Measurements from ENCODE around the gene SDK1. TPM values are rescaled to one million over a fixed set of nuclear protein-coding genes. Genes with fewer than 3 reads are reported as not detected.

The SDK1 gene
- total and polyA plus RNA-seq, 2 of the 8 experiments (the other 6 are each of a cell fraction or from before 2014, with no cell fraction given): 3.3 to 7.2 TPM

GRCh38 chr7:4157651-4158050 lies 856.6 kb downstream of the SDK1 start:
- WGBS, 2 experiments (ENCODE audit: extremely low coverage in 1 of 2, insufficient coverage in 1 of 2, insufficient read length in 1 of 2, insufficient replicate concordance in 2 of 2, low coverage in 1 of 2, low lambda C conversion rate in 2 of 2, missing lambda C conversion rate in 1 of 2): 95% methylated on average over 7 of the region's 10 CpGs; no CpG with 5 or more reads in 1 of the 2 experiments
- CTCF ChIA-PET (ENCODE audit: partially characterized antibody): interaction anchor here (0.9 to 1.0 kb wide), 2 partner anchors 21 to 24 kb away, joined by 3 read pairs; no protein-coding TSS in a partner anchor
- H3K27me3 ChIP-seq (replicated peaks in 1 of 4; ENCODE audit: control insufficient read depth in 3 of 4, extremely low read depth in 1 of 4, insufficient read depth in 3 of 4, low read length in 3 of 4): no peaks in the 10 kb centered on the region
- no peak for TF ChIP-seq ATF2 (IDR thresholded peaks at IDR 0.05; ENCODE audit: low read length)
- TF ChIP-seq ZNF274 (IDR thresholded peaks at IDR 0.05; ENCODE audit: borderline replicate concordance, extremely low read depth, low read length): no peak
- TF ChIP-seq NANOG (IDR thresholded peaks at IDR 0.05; ENCODE audit: insufficient read depth, low read depth, low read length, poor library complexity, severe bottlenecking): no peak
- no peak for TF ChIP-seq GABPA (IDR thresholded peaks at IDR 0.05; ENCODE audit: borderline replicate concordance, insufficient read depth, low read length)
- TF ChIP-seq SRF (IDR thresholded peaks at IDR 0.05; ENCODE audit: low read depth, low read length): no peak
- no peak for TF ChIP-seq KDM1A (IDR thresholded peaks at IDR 0.05; ENCODE audit: borderline replicate concordance, low read length)
- TF ChIP-seq GTF2F1 (IDR thresholded peaks at IDR 0.05; ENCODE audit: borderline replicate concordance, low read depth, low read length): no peak
- no peak for TF ChIP-seq RNF2 (IDR thresholded peaks at IDR 0.05; ENCODE audit: borderline replicate concordance, low read depth, low read length, missing control alignments, poor library complexity, severe bottlenecking)
- no peak for TF ChIP-seq HDAC2 (IDR thresholded peaks at IDR 0.05; ENCODE audit: borderline replicate concordance in 1 of 2, low read depth in 2 of 2, low read length in 2 of 2)
- no peak for TF ChIP-seq EP300 (IDR thresholded peaks at IDR 0.05; ENCODE audit: borderline replicate concordance in 1 of 2, low read depth in 2 of 2, low read length in 2 of 2)
- TF ChIP-seq CBX8 (IDR thresholded peaks at IDR 0.05; ENCODE audit: borderline replicate concordance, low read depth, low read length): no peak

More at GRCh38 chr7:4157651-4158050, 856.6 kb downstream of the SDK1 start:
- H4K5ac ChIP-seq (ENCODE audit: insufficient read length, low read depth, low read length): no peak overlapping the region
- DNase-seq (ENCODE audit: low read depth in 1 of 2, low spot score in 2 of 2) (no peak), FAIRE-seq (no peak)
- H3K9ac ChIP-seq (replicated peaks in 1 of 4; ENCODE audit: extremely low read depth in 1 of 4, low read depth in 3 of 4, low read length in 3 of 4): no peak overlapping the region
- H2AFZ ChIP-seq (ENCODE audit: low read length): no peak overlapping the region
- no peak overlapping the region for H3K4ac ChIP-seq (replicated peaks; ENCODE audit: insufficient read length, low read depth, low read length)
- no peaks in the 10 kb centered on the region for H3K79me2 ChIP-seq (ENCODE audit: control insufficient read depth in 1 of 2, insufficient read depth in 2 of 2, low read length in 2 of 2)
- H3K56ac ChIP-seq (replicated peaks; ENCODE audit: insufficient read length, low read depth, low read length): no peak overlapping the region
- H3K23ac ChIP-seq (ENCODE audit: insufficient read length): no peak overlapping the region
- no peak overlapping the region for H2BK15ac ChIP-seq (ENCODE audit: low read length)
- H3K4me1 ChIP-seq (replicated peaks in 1 of 4; ENCODE audit: control insufficient read depth in 3 of 4, insufficient read depth in 4 of 4, low read length in 3 of 4): no peaks in the 10 kb centered on the region; a peak in 1 of 7 replicates
- H2BK120ac ChIP-seq (replicated peaks; ENCODE audit: low read depth, low read length): no peak overlapping the region
- H3K27ac ChIP-seq (ENCODE audit: low read depth, low read length): no peak overlapping the region
- no peak overlapping the region for H4K8ac ChIP-seq (ENCODE audit: extremely low read depth, insufficient read depth, low read length)
- H2BK12ac ChIP-seq (ENCODE audit: low read depth, low read length): no peak overlapping the region
- no peak overlapping the region for H2BK5ac ChIP-seq (ENCODE audit: low read depth, low read length)
- H3K18ac ChIP-seq (ENCODE audit: extremely low read depth, low read length): no peak overlapping the region
- no peaks in the 10 kb centered on the region for H3K9me3 ChIP-seq (ENCODE audit: insufficient read depth in 2 of 2, low read depth in 1 of 2, low read length in 1 of 2)
- POLR2A ChIA-PET (ENCODE audit: partially characterized antibody): no interaction called here
- no peak overlapping the region for H3K14ac ChIP-seq (ENCODE audit: insufficient read length)
- H2BK20ac ChIP-seq (ENCODE audit: low read length): no peak overlapping the region
- H4K20me1 ChIP-seq (replicated peaks in 1 of 2; ENCODE audit: control insufficient read depth in 1 of 2, insufficient read depth in 2 of 2, low read length in 2 of 2): no peaks in the 10 kb centered on the region
- no peaks in the 10 kb centered on the region for H3K23me2 ChIP-seq (ENCODE audit: low read depth, low read length)
- H2AK5ac ChIP-seq (ENCODE audit: low read depth, low read length): no peak overlapping the region
- H3K4me2 ChIP-seq (ENCODE audit: insufficient read depth in 1 of 2, low read depth in 2 of 2, low read length in 2 of 2): no peak overlapping the region
- no peak overlapping the region for H3K4me3 ChIP-seq (ENCODE audit: extremely low read depth in 1 of 4, insufficient read depth in 2 of 4, low read depth in 3 of 4, low read length in 4 of 4)
- no peak overlapping the region for H4K91ac ChIP-seq (replicated peaks; ENCODE audit: insufficient read length, low read length)
- H3K36me3 ChIP-seq (ENCODE audit: control insufficient read depth in 2 of 4, insufficient read depth in 4 of 4, low read length in 3 of 4): no peaks in the 10 kb centered on the region
- H3K79me1 ChIP-seq (ENCODE audit: low read depth, low read length): no peaks in the 10 kb centered on the region
